H54 (cell line): Measurements from ENCODE around the gene ZNF619.
"Not testable (repeated sequence)": the region's sequence is repeated elsewhere in the genome, so short reads cannot be mapped to it uniquely, and the experiment has no call there.

Source experiments
- DNase-seq: peaks from one replicate; pipeline ENCODE4 v3.0.0; 2011; ENCODE audit warnings: low spot score, mixed read lengths; ENCODE audit not compliant: insufficient read length
- FAIRE-seq: peaks from 3 replicates; lab custom pipeline; 2011; peaks lifted over from hg19 to GRCh38; lab: Jason Lieb, UNC
- POLR2A ChIP-seq: IDR thresholded peaks from 2 replicates; pipeline ENCODE4 v1.6.1; 2011; ENCODE audit warnings: low read depth, mild to moderate bottlenecking, low read length

The ZNF619 gene

DNA sequence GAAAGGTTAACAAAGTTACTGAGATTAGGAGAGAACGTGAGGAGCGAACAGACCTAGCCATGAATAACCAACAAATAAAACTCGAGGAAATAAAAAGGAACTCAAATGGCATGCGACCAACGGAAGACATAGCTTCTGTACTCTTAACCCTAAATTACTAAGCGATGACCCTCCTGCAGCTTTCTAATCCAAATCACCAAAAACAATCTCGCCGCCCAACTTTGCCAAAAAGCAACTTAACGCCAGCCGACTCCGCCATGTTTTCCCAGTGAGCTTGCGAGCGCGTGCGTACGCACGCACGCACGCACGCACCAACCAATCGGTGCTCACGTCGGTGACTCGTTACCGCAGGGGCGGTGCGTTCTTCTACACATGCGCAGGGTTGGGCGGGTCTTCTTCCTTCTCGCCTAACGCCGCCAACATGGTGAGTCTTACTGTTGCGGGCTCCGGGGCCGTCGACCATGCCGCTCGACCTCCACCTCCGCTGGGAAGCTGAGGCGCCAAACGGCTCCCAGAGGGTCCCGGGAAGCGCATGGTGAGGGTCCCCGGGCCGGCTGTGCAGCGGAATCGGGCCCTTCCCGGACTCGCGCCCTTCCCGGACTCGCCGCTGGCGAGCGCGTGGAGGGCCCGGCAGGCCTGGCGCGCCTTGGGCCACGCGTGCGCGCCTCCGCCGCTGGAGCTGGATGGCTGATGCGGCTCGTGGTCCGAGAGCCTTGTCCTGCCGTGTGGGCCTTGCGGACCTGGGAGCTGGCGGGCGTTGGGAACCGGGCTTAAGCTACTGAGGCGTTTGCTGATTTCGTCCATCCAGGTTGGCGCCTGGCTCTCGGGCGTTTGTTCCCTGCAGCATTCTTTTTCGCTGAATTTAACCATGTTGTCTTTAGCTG lies 19.7 kb upstream of the ZNF619 start, which contains the start of gene RPL14:
Gene RPL14 (plus strand): TSS at position 400 of the 884 bp plus-strand sequence. CDS start 133 bp downstream, at position 533.
- DNase-seq (peak; percentile 84), FAIRE-seq (peak; percentile 94)
- peak; percentile 97 for TF ChIP-seq POLR2A

DNA sequence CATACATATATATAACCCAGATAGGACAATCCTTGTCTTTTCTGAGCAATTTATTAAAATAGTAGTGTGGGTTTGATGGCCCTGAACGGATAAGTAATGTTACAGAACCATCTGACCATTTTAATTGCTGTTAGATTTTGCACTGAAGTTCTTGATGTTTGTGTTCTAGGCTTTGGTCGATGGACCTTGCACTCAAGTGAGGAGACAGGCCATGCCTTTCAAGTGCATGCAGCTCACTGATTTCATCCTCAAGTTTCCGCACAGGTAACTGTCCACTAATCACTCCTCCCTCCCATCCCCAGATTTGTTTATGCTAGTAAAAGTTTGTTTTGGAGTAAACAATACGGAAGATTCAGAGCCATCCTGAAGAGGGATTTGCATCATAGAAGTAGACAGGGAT lies 18.4 kb upstream of the ZNF619 start:
- TF ChIP-seq POLR2A, result no peak
- FAIRE-seq, result no peak

DNA sequence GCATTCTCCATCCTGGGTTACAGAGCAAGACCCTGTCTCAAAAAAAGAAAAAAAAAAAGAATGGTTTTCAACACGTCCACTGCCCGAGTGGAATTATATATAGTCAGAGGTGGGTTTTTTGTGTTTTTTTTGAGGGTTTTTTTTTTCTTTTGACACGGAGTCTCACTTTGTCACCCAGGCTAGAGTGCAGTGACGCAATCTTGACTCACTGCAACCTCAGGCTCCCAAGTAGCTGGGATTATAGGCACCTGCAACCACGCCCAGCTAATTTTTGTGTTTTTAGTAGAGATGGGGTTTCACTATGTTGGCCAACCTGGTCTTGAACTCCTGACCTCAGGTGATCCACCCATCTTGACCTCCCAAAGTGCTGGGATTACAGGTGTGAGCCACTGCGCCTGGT lies 16.4 kb upstream of the ZNF619 start:
- not testable (repeated sequence) for FAIRE-seq, DNase-seq

More for the DNA sequence above, 18.4 kb upstream of the ZNF619 start:
- DNase-seq, result no peak

DNA sequence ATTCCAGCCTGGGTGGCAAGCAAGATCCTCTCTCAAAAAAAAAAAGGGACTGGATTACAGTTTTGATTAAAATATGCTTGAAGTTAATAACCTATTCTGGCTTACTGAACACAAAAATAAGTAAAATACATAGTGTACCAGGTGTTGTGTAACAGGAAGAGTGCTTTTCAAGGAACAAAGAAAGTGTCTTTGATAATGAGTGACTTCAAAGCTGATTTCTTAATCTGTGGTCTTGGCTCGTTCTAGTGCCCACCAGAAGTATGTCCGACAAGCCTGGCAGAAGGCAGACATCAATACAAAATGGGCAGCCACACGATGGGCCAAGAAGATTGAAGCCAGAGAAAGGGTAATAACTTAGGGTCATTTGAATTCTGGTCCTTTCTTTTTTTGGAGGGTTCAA lies 15.8 kb upstream of the ZNF619 start:
- FAIRE-seq, result no peak
- no peak for TF ChIP-seq POLR2A
- no peak for DNase-seq

DNA sequence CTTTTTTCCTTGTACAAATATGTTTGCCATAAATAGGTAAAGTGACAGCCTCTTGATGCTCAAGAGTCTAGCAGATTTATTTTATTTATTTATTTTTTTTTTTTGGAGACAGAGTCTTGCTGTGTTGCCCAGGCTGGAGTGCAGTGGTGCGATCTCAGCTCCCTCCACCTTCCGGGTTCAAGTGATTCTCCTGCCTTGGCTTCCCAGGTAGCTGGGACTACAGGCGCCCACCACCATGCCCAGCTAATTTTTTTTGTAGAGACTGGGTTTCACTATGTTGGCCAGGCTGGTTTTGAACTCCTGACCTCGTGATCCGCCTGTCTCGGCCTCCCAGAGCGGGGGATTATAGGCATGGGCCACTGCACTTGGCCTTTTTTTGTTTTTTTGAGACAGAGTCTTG lies 14.1 kb upstream of the ZNF619 start:
- not testable (repeated sequence) for DNase-seq, FAIRE-seq

DNA sequence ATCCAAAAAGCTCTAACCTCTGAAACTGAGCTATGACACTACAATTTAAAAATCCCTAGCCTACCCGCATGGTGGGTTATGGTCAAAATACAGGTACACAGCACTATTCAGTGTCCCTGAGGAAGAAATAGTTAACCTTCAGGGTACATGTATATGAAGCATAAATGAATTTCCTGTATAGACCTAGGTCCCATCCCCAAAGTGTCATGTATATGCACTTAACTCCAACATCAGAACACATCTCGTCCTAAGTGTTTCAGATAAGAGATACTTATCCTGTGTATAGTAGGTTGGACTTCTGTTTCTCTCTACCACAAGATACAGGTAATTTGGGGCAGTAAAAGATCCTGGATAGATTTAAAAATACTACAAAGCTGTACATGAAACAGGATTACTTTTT lies 13.3 kb upstream of the ZNF619 start:
- no peak for TF ChIP-seq POLR2A
- FAIRE-seq (no peak), DNase-seq (no peak)

DNA sequence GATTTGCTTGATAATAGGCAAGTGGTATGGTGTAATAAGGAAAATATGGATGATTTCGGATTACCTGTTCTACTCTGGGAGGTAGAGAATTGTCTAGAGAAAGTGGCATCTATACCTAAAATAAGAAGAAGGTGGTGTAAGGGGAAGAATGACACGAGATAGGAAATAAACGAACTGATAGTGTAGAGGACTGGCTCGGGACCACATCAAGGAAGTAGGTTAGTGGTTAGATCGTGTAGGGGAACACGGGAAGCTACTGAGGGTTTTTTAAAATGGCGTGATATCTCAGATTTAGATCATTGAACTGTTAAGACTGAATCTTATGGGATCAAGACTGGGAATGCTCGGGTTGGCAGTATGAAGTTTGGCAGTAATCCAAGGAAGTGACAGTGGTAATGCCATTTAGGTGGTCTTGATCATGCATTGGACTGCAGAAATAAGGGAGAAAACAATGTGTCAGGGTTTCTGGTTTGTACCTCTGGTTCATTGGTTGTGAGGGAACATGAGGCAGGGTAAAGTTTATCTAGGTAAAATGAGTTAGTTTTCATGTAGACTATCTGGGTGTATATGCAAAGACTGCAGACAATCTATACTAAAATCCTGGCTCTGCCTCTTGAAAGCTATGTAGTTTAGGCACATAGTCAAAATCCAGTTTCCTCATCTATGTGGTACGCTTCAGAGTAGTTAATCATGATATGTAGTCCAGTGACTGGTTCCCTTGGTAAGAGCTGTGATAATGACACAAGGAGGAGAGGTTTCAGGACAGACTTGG lies 12.4 kb upstream of the ZNF619 start:
- no peak for TF ChIP-seq POLR2A
- DNase-seq (no peak), FAIRE-seq (no peak)

DNA sequence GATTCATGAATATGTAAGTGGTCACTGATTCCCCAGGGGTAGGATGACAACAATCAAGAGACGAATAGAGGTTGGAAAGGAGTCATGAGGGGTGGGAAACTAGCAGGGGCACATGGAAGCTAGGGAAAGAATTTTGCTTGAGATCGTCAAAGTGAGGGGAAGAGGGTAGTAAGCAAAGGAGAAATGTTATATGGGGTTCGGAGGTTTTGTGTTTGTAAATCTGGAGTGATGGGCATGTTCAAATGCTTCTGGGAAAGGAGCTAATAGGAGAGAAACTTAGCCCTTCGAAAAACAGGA lies 11.9 kb upstream of the ZNF619 start:
- FAIRE-seq (no peak), DNase-seq (no peak)
- no peak for TF ChIP-seq POLR2A

DNA sequence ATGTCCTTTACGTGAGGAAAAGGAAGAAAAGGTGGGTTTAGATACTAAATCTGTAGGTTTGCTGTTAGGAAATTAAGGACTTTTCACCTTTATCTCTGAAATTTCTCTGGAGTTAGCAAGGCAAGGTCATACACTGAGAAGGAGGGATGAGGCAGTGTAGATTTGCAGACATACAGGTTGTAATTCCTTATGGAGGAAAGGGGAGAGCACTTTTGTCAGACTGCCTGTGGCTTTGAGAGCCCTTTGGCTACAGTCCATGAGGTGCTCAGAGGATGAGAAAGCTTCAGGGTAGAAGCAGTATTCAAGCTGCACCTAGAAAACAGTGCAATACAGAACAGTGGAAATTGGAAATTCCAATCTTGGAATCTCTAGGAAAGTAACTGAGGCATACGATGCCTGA lies 11.5 kb upstream of the ZNF619 start:
- FAIRE-seq (no peak), DNase-seq (no peak)
- TF ChIP-seq POLR2A, result no peak

DNA sequence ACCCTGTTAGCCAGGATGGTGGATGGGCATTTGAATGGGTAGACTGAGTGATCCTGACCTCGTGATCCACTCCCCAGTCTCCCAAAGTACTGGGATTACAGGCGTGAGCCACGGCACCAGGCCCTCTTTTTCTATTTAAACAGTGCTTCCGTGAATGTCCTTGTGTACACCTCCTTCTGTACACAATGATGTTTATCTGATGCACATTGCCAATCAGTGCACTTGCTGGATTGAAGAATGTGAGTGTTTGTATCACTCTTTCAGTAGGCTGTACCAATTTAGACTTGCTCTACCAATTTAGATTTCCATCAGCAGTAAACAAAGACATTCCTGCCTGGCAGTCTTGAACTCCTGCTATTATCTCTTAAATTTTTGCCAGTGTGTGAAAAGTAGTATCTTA lies 8.9 kb upstream of the ZNF619 start:
- no peak for TF ChIP-seq POLR2A
- no peak for FAIRE-seq
- DNase-seq, result no peak

DNA sequence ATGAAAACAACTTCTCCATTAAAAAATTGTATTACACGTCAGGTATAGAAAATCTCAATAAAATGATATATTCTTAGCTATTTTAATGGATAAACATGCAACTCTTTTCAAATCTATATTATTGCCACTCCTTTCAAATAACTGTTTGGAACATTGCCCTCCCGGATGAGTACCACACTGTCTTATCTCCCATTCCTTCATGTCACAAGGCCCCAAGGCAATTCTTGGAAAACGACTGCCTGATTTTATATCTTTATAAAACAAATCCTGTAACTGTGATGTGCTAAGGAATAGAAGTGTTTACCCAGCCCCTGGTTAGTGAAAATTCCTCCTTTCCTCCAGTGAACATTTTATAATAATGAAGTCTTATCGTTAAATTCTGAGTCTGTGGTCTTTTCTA lies 6.2 kb upstream of the ZNF619 start:
- DNase-seq (no peak), FAIRE-seq (no peak)
- no peak for TF ChIP-seq POLR2A

DNA sequence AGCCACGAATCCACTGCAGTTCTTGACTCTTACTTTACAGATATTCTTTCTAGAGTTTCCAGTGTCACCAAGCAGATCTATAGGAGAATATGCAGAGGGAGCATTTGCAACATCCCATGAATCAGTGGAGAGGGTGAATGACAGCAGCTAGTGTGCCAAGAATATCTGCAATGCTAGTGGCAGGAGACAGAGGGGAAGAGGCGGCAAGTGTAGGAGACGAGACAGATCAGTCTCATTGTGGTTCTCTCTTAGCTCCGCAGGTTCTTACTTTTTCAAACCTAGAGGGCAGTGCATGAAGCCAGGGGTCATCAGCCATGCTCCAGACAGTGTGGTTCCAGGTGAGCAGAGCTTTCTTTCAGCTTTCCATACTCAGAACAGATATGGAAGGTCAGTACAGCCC lies 744 bp downstream of the ZNF619 start:
- FAIRE-seq (no peak), DNase-seq (no peak)
- no peak for TF ChIP-seq POLR2A

DNA sequence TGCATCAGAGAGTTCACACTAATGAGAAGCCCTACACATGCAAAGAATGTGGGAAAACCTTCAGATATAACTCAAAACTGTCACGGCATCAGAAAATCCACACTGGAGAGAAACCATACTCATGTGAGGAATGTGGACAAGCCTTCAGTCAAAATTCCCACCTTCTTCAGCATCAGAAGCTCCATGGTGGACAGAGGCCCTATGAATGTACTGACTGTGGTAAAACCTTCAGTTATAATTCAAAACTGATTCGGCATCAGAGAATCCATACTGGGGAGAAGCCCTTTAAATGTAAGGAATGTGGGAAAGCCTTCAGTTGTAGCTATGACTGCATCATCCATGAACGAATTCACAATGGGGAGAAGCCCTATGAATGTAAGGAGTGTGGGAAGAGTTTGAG lies 10.2 kb downstream of the ZNF619 start:
- no peak for DNase-seq
- FAIRE-seq, result no peak
- no peak for TF ChIP-seq POLR2A

DNA sequence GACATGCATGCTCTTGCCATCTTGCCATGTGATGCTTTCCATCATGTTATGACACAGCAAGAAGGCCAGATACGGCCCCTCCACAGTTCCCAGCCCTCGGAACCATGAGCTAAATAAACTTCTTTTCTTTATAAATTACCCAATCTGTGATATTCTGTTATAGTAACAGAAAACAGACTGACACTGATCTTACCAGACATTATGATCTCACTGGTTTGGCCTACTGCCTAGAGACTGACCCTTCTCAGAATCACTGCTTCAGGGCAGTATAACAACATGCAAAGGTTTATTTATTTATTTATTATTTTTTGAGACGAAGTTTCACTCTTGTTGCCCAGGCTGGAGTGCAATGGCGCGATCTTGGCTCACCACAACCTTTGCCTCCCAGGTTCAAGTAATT lies 14.0 kb downstream of the ZNF619 start:
- DNase-seq, result no peak
- FAIRE-seq, result no peak
- no peak for TF ChIP-seq POLR2A

DNA sequence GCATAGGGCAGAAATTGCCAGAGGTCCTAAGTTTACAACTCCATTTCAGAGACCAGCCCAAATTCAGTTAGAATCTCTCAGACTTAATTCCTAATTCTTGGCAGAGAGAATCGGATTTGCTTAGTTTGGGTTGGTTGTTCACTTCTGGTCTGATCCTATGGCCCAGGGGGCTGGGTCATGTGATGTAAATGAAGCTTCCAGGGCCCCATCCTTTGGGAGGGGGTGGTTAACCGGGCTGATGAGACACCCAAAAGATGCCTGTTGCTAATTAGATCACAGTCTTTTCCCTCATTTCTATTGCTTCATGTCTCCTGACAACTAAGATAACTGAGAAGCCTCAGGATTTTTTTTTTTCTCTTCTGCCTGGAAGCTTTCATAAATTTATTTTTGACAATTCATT lies 17.8 kb downstream of the ZNF619 start:
- DNase-seq, result no peak
- no peak for FAIRE-seq
- TF ChIP-seq POLR2A, result no peak

DNA sequence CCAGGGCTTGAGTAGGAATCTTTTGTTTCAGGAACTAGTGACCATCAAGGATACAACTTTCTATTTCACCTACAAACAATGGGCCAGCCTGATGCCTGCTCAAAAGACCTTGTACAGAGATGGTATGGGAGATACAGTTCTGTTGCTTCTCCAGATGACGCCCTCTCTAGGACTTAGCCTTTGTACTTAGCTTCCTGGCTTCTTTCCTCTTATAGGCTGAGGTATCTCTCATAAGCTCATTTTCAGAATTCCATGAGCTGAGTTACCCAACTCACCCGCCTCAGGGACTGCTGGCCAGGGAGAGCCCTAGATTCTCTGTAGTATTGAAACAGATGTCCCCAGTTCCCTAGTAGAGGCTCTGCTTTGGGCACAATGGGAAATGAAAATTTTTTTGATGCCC lies 20.4 kb downstream of the ZNF619 start:
- no peak for FAIRE-seq
- DNase-seq, result no peak
- no peak for TF ChIP-seq POLR2A
